Testis (tissue), 2 donors: ENCODE results near the gene TLCD1.

Source experiments
- POLR2A ChIP-seq: fragments of 450-650 bp; IDR thresholded peaks from one replicate; pipeline ENCODE4 v1.6.1; 2017; ENCODE audit warnings: antibody characterized with exemption, mild to moderate bottlenecking, moderate library complexity
- TF ChIP-seq, protein P1 (sequence below), 3 experiments: fragments of 450-650 bp in 2 of 3; fragments of 200-600 bp in 1 of 3; sonication (generic) in 1 of 3; IDR thresholded peaks; one replicate each; pipeline ENCODE4 v1.5.1; 2016 to 2019; ENCODE audit warnings: antibody characterized with exemption in 3 of 3, mild to moderate bottlenecking in 2 of 3, moderate library complexity in 1 of 3

DNA sequence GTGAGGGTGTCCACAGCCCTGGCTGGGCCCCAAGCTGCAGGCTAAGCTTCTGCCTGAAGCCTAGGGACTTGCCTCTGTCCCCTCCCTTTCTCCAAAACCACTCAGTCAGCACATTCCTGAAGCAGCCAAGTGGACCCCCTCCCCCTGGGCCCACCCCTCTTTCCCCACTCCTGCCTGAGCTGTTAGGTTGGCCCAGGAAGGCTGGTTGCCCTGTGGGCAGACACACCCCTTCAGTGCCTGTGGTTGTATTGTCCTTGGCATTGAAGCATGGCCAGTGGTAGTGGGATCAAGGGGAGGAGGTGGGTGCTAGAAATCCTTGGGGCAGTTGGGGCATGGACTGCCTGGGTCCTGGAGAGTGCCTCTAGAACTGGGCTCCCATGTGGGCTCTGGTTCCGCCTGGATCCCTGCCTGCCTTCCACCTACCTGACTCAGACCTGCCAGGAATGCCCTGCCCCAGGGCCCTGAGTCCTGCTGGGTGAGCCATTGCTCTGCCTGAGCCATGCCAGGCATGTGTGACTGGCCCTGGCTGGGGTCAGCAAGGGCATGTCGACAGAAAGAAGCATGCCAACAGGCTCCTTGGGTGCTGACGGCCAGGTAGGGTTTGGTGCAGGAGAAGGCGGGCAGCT is 19.9 kb upstream of the TLCD1 start:
- TF ChIP-seq, protein P1, sequence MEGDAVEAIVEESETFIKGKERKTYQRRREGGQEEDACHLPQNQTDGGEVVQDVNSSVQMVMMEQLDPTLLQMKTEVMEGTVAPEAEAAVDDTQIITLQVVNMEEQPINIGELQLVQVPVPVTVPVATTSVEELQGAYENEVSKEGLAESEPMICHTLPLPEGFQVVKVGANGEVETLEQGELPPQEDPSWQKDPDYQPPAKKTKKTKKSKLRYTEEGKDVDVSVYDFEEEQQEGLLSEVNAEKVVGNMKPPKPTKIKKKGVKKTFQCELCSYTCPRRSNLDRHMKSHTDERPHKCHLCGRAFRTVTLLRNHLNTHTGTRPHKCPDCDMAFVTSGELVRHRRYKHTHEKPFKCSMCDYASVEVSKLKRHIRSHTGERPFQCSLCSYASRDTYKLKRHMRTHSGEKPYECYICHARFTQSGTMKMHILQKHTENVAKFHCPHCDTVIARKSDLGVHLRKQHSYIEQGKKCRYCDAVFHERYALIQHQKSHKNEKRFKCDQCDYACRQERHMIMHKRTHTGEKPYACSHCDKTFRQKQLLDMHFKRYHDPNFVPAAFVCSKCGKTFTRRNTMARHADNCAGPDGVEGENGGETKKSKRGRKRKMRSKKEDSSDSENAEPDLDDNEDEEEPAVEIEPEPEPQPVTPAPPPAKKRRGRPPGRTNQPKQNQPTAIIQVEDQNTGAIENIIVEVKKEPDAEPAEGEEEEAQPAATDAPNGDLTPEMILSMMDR (IDR thresholded peaks at IDR 0.05), result no peak
- no peak for TF ChIP-seq POLR2A
